ENCODE results near the gene PAN3.
"Not testable (repeated sequence)": the region's sequence is repeated elsewhere in the genome, so short reads cannot be mapped to it uniquely, and the experiment has no call there.

The PAN3 gene

GRCh38 chr13:28137596-28137995, 749 bp upstream of the PAN3 start:
- no peak for DNase-seq

DNA sequence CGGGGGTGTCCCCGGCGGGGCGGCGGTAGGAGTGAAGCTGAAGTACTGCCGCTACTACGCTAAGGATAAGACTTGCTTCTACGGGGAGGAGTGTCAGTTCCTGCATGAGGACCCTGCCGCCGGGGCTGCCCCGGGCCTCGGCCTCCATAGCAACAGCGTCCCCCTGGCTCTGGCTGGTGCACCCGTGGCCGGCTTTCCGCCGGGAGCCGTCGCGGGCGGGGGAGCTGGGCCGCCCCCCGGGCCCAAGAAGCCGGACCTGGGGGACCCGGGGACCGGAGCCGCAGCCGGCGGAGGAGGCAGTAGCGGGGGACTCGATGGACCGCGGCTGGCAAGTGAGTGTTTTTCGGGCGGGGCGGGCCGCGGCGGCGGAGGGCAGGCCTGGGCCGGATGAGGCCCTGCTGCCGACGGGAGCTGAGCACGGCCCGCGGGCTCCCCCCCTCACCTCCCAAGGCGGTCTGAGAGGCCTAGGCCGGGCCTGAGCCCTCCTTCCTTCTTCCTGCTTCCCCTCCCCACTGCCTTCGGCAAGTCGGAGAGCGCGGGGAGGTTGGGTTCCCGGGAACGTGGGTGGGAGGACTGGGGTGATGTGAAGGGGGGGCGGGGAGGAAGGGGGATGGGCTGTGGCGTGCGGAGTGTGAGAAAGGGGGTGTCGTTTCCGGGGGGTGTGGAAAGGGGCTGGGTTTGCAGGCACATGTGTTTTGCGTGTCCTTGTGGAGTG, 568 bp downstream of the PAN3 start:
- DNase-seq = peak; percentile 88

DNA sequence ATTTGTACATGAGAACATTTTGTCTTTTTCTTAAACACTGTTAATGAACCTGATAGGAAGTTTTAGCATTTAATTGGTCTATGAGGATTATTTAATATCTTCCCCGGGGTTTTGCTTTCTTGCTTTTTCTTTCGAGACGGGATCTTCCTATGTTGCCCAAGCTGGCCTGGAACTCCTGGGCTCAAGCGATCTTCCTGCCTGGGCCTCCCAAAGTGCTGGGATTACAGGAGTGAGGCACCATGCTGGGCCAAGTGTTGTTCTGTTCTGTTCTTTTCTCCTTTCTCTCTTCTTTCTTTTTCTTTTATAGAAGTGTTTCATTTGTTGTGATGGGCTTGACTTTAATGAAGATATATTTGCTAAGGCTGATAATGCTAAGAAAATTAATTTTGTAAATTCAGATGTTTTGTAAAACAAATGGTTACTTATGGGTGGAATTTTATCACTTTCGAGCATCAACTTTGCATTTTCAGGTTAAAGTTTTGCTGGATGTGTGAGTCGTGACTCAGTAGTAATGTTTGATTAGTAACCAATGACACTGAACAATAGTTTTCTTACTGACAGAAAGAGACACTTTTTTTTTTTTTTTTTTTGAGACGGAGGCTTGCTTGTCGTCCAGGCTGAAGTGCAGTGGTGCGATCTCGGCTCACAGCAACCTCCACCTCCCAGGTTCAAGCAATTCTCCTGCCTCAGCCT, 2.2 kb downstream of the PAN3 start:
- no peak for DNase-seq

- not testable (repeated sequence) for DNase-seq
These were observed 3.2 kb downstream of the PAN3 start for GRCh38 chr13:28141542-28141941.

DNA sequence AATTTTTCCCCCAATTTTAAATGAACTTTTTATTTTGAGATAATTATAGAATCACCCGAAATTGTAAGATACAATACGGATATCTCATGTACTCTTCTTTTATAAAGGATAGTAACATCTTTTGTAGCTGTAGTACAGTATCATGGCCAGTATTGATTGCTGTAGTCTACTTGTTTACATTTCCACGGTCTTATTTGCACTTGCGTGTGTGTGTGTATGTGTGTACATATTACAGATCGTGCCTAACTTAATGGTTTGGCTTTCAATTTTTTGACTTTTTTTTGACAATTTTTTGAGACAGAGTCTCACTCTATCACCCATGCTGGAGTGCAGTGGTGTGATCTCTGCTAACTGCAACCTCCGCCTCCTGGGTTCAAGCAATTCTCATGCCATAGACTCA, 6.7 kb downstream of the PAN3 start:
- DNase-seq = no peak

DNA sequence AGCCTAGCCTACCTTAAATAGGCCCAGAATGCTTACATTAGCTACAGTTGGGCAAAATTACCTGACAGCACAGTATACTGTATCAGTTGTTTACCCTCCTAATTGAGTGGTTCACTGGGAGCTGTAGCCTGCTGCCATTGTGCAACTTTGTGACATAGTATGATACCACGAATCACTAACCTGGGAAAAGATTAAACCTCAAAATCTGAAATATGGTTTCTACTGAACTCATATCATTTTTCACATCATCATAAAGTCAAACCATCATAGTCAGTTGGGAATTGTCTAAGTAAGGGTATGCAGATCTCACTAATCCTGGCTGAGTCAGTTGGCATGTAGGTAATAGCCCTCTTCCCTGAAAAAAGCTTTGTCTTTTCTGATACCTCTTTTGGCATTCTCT, 9.2 kb downstream of the PAN3 start:
- no peak for DNase-seq

GRCh38 chr13:28159057-28159456, 20.7 kb downstream of the PAN3 start:
- DNase-seq = no peak

DNA sequence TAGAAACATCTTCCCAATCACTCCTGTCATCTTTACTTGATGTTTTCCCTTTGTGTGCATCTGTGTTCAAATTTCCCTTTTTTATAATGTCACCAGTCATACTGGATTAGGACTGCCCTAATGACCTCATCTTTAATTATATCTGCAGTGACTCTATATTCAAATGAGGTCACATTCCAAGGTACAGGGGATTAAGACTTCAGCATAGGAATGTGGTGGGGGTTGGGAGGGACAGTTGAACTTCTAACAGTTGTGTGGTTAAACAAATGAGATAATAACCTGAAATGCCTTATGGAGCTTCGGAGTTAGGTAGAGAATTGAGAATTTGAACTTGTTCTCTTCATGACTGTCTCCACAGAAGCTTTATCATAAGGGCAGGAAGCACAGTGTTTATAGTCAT, 23.0 kb downstream of the PAN3 start:
- no peak for DNase-seq

GRCh38 chr13:28163587-28163986, 25.2 kb downstream of the PAN3 start:
- no peak for DNase-seq

DNA sequence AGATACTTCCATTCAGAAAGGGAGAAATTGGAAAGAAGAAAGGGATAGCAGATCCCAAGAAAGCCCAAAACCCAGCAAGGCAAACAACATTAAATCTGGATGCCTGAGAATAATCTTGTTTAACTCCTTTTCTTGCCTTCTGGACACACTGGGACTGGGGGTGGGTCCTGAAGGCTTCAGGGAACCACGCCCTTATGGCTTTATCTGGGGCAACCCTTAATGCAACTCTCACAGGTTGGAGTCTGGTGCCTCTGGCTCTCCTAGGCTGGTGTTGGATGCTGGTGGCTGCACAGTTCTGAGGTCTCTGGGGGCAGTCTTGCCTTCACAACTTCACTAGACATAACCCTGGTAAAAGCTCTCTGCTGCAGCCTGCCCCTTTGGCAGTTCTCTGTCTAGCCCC, 27.9 kb downstream of the PAN3 start:
- DNase-seq = no peak

DNA sequence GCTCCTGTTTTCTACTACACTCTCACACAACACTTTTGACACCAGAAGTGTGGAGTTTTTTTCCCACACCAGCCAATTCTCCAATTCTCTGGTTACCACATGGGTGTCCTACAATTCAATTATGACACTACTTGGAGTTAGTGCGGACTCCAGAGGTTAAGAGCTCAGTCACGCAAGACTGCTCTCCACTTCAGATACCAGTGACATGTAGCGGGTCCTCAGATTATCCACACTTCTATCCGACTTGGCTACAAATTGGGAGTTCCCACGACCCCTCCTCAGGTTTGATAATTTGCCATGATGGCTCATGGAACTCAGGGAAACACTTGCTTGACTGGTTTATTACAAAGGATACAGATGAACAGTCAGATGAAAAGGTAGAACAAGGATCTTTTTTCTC, 32.9 kb downstream of the PAN3 start:
- DNase-seq = no peak

GRCh38 chr13:28172947-28173346, 34.6 kb downstream of the PAN3 start:
- DNase-seq = no peak

DNA sequence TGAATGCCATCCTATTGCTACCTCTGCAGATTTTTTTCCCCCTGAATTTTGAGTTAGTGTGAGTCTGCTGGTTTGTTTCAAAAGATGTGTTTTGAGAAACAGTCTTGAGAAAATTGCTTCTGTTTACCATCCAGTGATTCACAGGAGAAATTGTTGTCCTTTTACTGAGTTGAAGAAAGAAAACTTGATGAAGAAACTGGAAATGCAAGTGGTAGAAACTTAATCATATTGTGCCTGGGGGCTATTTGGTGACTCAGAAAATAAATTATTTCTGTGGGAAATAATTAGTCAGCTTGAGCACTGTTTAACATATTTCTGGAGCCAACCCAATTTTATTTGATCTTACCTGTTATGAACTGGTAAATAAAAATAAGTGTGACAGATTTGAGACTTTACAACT, 35.4 kb downstream of the PAN3 start:
- no peak for DNase-seq

DNA sequence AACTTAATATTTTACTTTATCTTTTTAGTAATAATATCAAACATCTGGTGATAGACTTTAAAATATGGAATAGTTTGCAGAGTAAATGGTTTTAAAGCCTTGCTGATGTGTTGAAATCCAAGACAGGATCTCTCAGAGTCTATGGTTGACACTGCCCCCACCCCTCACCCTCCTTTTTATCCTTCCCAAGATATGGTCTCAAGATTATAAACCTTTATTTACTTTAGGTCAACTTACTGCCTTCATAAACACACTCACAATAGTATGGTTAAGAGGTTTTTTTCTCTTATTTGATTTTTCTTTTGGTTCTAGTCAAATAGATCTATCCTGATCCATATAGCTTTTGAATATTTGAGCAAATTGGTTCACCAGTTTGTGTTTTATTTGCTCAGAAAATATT, 39.0 kb downstream of the PAN3 start:
- no peak for DNase-seq

- DNase-seq = no peak
These were observed 39.5 kb downstream of the PAN3 start for GRCh38 chr13:28177877-28178276.

DNA sequence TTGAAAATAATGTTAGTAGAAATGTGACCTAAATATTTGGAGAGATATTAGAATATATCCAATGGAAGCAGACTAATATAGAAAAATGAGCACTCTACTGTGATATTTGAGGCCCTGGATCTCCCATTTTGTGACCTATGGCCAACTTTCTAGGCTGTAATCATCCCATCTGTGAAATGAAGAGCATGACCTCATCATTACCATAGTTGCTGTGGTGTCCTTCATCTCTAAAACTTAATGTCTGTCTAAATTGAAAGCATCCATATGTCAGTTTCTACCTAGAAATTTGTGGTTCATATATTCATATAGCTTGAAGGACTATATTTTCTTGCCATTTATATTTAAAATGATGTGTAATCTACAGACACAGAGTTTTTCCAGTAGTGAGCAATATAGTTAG, 41.6 kb downstream of the PAN3 start:
- no peak for DNase-seq

GRCh38 chr13:28181413-28181812, 43.1 kb downstream of the PAN3 start:
- DNase-seq = no peak

DNA sequence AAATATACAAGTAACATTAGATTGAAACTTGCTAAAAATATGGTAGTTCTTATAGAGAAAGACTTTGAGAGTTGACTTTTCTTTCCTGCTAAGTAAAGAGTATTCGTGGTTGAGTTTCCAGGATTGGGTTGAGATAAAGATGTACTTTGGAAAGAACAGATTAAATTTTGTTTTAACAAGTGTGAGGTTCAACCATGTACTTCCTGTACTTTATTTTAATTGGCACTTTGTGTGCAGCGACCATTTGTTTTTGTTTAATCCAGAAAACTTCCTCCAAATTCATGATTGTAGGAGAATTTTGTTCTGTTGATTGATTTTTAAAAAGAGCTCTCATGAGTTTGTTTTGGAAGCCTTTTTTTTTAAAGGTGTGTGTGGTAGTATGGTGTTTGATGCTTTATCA, 46.9 kb downstream of the PAN3 start:
- no peak for DNase-seq

DNA sequence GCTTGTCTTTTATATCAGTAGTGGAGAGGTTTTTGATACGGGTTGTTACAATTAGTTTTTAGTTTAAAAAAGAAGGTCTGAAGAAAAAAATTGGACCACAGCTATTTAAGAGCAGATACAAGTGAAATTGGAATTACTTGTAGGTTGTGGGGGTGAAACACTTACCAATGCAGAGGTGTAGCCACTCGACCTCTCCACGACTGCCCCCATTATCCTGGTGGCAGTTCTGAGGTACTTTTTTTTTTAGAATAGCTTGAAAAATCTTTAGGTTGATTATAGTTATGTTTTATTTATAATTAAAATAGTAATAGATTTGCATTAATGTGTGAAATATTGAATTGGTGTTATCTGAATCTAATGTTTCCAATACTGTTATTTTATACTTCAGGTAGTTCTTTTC, 60.7 kb downstream of the PAN3 start:
- DNase-seq = no peak

- DNase-seq = no peak
These were observed 65.7 kb downstream of the PAN3 start for GRCh38 chr13:28204043-28204442.

DNA sequence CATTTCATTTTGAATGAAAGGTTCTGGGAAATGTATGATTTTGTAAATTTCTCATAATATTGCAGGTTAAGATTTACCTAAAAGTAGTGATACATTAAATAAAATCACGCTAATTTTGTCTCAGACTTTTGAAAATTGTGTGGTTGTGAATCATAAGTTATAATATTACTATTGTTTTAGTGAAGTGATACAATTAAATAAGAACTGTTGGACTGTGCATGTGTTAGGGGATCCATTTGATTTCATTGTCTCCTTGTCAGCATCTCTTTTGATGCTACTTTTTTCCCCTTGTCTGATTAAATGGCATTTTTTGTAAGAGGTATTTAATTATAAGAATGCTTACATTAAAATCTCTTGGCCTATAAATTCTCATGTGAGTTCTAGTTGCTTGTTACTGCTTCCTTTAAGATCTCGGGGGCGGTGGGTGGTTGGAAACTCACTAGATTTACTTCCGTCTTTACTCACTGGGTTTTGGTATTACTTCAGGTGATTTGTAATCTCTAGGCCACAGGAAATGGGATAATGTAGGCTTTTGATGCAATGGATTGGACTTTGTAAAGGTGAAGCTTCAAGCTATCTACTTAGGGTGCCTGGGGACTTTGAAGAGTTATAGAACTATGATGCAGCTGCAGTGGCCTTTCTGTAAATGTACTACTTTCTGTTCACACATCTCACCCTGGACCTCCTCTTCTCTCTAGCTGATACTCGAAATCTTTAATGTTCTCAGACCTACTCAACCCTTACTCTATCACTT, 66.5 kb downstream of the PAN3 start:
- DNase-seq = peak; percentile 19

- no peak for DNase-seq
These were observed 80.3 kb downstream of the PAN3 start for GRCh38 chr13:28218679-28219078.

GRCh38 chr13:28219408-28220099, 81.2 kb downstream of the PAN3 start:
- DNase-seq = no peak

DNA sequence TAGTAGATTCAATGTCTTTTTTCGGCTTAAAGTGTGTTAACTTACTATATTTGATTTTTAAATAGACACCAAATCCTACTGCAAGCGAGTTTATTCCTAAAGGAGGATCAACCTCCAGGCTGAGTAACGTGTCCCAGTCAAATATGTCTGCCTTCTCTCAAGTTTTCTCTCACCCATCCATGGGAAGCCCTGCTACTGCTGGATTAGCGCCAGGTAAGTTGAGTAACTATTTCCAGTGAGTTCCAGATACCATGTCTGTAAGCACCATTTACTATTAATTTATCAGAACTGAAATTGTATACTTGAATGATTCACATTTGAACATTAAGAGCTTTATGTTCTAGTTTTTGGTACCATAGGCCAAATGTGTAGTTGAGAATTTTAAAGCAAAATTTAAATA, 81.8 kb downstream of the PAN3 start:
- no peak for DNase-seq

Measured in stimulated activated CD4-positive, alpha-beta T cell treated with anti-CD3 and anti-CD28 coated beads, Interleukin-12 subunit alpha, Interleukin-12 subunit beta, amount 100 ng/mL, for 4 hours (primary cell).